ENCODE results near the gene REV1.

Gene REV1

DNA sequence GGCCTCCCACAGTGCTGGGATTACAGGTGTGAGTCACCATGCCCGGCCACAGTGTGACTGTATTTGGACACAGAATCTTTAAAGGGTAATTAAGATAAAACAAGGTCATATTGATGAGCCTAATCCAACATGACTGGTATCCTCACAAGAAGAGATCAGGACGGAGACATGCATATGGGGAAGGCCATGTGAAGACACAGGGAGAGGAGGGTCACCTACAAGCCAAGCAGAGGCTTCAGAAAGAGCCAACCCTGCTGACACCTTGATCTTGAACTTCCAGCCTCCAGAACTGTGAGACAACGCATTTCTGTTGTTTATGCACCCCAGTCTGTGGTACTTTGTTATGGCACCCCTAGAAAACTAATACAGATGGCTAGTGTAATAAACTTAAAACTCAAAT lies 72.4 kb downstream of the REV1 start:
- H3K4me3 ChIP-seq (ENCODE audit: low read length), result no peak overlapping the region
- no peak for TF ChIP-seq ZNF274 (IDR thresholded peaks at IDR 0.05; ENCODE audit: low read depth, low read length)

DNA sequence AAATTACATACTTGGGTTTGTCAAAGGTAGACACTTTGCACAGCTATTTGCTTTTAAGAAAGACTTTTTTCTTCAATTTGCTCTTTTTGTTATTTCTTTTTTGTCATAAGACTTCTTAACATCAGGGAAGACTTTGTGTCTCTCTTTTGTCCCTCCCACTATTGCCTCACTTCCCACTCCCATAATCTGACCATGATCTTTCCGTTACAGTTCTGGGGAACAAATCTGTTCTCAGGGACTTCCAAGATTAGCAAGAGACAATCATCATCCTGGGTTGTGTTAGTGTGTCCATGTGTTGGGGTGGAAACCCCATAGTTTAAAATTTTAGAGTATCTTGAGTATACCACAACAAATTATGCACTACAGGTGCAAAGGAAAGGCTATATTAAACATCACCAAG lies 75.3 kb downstream of the REV1 start:
- no peak overlapping the region for H3K4me3 ChIP-seq (ENCODE audit: low read length)
- TF ChIP-seq ZNF274 (IDR thresholded peaks at IDR 0.05; ENCODE audit: low read depth, low read length), result no peak

DNA sequence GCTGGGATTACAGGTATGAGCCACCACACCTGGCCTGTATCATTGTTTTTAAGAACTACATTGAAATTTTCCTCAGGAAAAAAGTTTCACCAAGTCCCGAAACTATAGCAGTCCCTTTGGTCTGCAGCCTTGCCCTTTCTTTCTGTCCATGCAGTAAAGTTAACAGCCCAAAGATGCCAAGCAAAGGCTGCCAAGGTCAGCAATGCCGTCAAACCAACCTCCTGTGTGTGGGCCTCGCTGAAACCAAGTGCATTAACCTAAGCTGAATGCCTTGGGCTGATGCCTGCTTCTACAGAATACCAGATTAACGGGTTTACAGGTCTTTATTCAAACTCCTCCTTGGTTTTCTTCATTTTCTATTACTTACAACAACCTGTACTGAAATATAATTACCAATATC lies 79.5 kb downstream of the REV1 start:
- no peak for TF ChIP-seq ZNF274 (IDR thresholded peaks at IDR 0.05; ENCODE audit: low read depth, low read length)
- H3K4me3 ChIP-seq (ENCODE audit: low read length), result no peak overlapping the region

DNA sequence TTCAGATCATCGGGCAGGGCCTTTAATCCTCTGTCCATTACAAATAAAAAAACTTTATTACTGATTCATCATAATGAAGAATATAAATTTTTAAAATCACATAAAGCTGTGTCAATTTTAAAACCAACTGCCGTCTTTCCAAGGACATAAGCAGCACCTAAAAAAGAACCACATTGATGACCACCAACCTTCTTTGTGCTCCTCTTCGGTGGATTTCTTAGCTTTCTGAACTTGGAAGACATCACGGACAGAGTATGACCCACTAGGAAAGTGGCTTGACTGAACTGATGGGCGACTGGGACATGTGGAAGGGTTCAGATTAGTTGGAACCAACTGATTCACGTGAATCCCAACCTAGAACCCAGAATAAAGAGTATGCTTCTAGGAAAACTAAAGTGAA lies 83.7 kb downstream of the REV1 start:
- no peak overlapping the region for H3K4me3 ChIP-seq (ENCODE audit: low read length)
- TF ChIP-seq ZNF274 (IDR thresholded peaks at IDR 0.05; ENCODE audit: low read depth, low read length), result no peak

DNA sequence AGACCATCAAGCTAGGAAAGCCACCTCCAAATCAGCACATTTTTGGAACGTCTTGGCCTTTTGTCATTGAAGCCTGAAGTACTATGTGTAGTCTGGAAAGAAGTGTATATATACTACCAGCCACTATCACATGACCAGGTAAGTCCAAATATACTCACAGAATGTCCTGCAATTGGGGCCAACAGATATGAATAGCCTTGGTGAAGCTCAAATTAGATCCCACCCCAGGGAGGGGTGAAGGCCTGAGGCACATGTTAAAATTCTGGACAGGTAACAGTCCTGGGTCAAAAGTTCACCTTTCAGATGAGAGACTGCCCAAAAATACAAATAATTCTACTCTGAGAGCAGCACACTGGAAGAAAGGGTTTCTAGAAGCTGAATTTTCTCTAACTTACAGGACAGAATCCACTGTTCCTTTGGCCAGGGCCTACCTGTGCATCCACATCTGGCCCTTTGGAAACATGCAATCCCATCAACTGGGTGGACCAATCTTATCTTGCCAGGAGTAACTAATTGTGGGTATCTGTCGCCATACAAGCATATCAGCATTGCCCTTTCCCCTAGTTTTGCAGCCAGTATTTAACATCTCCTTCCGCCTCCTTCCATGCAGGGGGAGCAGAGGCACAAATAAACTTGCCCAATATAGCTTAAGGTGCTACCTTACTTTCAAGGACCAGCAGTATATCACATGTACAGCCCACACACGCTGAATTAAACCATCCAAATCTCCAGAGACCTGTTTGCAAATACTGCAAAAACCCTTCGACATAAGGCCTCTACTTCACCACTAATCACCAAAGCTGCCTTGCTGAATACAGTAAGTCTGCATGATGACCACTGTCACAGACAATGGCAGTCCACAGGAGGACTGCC lies 84.8 kb downstream of the REV1 start:
- no peak overlapping the region for H3K4me3 ChIP-seq (ENCODE audit: low read length)
- TF ChIP-seq ZNF274 (IDR thresholded peaks at IDR 0.05; ENCODE audit: low read depth, low read length), result no peak

DNA sequence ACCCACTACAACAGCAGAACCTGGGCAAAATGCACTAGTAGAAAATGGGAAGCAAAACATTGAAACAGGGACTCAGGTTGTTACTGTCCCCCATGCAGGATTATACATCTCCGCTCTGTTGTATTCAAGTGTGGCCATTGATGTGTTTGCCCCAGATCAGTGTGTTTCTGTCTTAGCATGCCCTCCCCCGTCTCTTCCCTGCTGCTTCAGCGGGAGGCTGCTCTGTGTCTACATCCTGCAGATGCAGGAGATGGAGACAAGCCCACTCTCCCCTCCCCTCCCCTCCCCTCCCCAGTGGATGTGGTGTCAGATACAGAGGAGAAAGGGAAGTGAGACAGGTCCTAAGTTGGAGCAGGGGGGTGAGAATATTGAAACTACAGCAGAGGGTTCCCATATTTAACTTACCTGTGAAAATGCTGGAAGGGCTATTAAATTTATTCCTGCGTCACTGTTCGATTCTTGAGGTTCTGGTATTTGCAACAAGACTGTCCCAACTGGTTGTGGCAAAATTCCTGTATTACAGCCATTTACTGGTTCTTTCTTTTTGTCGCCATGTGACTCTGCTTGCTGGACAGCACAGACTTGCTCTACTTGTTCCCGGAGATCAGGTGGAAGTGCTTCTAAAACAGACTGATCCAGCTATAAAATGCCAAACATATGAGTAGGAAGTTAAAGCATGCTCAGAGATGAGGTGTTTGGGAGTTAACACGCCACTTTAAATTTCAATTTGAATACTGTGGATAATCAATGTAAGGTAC lies 85.6 kb downstream of the REV1 start:
- TF ChIP-seq ZNF274 (IDR thresholded peaks at IDR 0.05; ENCODE audit: low read depth, low read length), result no peak
- H3K4me3 ChIP-seq (ENCODE audit: low read length), result no peak overlapping the region

DNA sequence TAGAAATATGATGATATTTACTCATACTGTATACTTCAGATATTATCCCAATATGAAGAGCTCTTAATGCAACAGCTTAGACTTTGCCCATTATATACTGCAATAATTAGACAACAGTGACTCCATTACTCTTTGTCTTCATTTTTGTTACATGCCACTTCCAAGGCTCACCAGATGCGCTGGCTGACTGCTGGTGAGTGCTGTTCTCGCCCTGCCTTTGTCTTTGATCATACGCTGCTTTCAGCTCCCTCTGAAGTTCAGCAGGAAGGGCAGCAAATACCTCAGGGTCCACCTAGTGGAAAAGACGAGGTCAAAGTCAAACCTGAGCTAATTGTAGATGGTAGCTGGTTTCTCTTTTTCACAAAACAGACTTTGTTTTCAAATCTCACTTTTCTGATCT lies 86.3 kb downstream of the REV1 start:
- no peak for TF ChIP-seq ZNF274 (IDR thresholded peaks at IDR 0.05; ENCODE audit: low read depth, low read length)

DNA sequence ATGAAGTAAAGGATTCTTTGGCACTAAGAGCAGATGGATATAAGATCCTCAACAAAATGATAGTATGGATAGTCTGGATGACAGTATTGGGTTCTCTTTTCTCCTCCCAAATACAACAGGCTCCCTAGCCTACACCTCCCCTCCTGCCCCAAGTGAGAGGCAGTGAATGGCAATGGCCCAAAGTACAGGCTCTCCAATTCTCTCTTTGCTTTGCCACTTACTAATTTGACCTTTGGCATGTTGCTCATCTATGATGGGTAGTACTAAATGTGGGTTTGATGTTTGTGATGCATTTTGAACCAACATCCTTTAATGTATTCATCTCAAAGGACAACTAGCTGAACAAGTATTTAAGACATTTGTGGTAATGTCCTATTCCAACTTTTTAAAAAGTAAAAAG lies 86.7 kb downstream of the REV1 start:
- no peak overlapping the region for H3K4me3 ChIP-seq (ENCODE audit: low read length)
- TF ChIP-seq ZNF274 (IDR thresholded peaks at IDR 0.05; ENCODE audit: low read depth, low read length), result no peak

More for the DNA sequence above, 86.3 kb downstream of the REV1 start:
- H3K4me3 ChIP-seq (ENCODE audit: low read length), result no peak overlapping the region

DNA sequence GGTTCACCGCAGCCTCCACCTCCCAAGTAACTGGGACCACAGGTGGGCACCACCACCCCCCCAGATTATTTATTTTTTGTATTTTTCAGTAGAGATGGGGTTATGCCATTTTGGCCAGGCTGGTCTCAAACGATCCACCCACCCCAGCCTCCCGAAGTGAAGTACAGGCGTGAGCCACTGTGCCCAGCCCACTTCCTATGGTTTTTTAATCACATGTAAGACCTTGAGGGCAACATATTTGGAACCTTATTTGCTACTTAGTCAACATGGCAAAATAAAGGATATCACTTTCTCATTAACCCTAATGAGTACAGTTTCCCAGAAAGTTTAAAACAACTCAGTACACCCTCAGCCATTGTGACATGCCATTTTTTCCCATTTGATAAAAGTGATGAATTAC lies 88.0 kb downstream of the REV1 start:
- no peak for TF ChIP-seq ZNF274 (IDR thresholded peaks at IDR 0.05; ENCODE audit: low read depth, low read length)
- no peak overlapping the region for H3K4me3 ChIP-seq (ENCODE audit: low read length)

DNA sequence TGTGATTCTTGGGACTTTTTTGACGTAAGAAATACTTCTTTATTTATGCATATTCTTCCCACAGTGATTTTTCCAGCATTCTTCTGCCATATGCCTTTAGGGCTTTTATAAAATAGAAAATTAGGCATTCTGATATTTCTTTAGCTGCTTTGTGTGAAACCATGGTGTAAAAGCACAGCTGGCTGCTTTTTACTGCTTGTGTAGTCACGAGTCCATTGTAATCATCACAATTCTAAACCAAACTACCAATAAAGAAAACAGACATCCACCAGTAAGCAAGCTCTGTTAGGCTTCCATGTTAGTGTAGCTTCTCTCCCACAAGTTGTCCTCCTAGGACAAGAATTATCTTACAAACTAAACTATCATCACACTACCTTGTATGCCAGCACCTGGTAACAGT lies 90.0 kb downstream of the REV1 start:
- H3K4me3 ChIP-seq (ENCODE audit: low read length), result no peak overlapping the region
- TF ChIP-seq ZNF274 (IDR thresholded peaks at IDR 0.05; ENCODE audit: low read depth, low read length), result no peak

DNA sequence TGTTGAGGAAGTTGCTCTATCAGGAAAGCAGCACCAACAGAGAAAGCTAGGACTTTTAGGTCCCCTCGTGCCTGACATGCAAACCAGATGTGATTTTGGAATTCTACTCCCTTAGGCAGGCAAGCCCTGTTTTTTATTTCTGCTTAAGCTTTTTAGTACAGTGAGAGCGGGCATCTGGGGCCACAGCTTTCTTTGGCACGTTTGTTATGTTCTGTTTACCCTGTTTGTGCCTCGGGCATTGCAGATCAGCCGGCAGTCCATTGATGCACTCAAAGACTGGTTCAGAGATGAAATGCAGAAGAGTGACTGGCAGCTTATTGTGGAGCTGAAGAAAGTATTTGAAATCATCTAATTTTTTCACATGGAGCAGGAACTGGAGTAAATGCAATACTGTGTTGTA lies 90.8 kb downstream of the REV1 start:
- no peak overlapping the region for H3K4me3 ChIP-seq (ENCODE audit: low read length)
- no peak for TF ChIP-seq ZNF274 (IDR thresholded peaks at IDR 0.05; ENCODE audit: low read depth, low read length)

DNA sequence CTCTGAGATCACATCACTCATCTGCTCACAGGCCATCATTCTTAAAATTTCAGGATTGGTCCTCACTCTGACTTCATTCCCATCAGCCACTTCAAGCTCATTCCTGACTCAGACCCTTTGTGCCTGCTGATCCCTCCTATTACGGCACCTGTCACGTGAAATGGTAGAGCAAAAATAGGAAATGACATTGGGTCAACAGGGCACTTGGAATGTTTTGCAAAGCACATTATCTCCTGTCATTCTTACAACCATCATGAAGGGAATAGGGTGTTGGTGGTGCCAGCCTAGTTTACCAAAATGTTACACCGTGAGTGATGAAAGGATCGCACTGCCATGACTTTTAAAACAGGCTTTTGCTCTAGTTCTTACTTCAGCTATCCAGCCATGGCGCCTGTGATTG lies 91.5 kb downstream of the REV1 start:
- H3K4me3 ChIP-seq (ENCODE audit: low read length), result no peak overlapping the region
- no peak for TF ChIP-seq ZNF274 (IDR thresholded peaks at IDR 0.05; ENCODE audit: low read depth, low read length)

DNA sequence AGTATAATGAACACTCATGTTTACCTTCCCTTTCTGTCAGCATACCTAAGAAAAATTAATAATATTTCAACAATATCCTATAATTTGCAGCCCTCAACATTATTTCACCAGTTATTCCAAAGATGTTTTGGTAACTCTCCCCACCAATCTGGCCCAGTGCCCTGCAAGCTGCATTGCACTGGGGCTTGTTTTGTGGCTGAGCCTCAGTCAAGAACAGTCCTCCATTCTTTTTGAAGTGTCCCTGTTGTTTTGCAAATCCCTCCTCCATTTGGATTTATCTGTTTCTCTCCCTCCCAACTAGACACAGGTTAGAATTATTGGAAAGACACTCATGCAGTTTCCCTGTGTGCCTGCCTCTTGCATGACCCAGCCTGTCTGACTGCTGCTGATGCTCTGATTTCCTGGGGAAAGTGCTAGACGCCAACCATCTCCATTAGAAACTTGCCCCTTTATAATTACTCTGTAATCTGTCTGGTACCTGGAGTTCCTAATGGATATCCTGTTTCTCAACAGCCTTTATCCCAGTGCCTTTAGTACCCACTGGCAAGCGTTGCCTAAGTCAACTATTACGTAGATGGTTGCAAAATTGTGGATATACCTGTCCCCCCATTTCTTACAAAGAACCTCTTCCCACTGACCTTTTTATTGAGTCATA lies 92.4 kb downstream of the REV1 start:
- no peak overlapping the region for H3K4me3 ChIP-seq (ENCODE audit: low read length)
- no peak for TF ChIP-seq ZNF274 (IDR thresholded peaks at IDR 0.05; ENCODE audit: low read depth, low read length)

DNA sequence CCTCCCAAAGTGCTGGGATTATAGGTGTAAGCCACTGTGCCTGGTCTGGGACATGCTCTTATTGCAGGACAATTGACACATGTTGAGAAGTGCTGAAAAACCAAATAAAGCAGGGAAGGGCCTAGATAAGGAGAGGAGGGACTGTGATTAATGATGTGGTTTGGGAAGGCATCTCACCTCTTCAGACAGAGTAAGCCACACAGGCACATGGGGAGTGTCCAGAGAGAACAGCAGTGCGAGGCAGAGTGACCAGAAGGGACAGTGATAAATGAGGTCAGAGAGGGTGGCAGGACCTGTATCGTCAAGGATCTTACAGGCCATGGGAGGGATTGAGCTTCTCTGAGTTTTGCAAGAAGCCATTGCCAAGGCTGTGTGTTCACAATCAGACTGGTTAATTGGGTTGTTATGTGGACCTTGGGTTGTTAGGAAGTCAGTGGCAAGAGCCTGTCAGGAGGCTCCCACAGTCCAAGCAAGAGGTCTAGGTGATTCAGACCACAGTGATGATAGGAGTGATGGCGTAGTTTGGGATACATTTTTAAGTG lies 94.2 kb downstream of the REV1 start:
- H3K4me3 ChIP-seq (ENCODE audit: low read length), result no peak overlapping the region
- TF ChIP-seq ZNF274 (IDR thresholded peaks at IDR 0.05; ENCODE audit: low read depth, low read length), result no peak
